ENCODE measurements around the gene MBNL2. TPM values are rescaled to one million over a fixed set of nuclear protein-coding genes. Genes with fewer than 3 reads are reported as not detected.
A peak's percentile ranks its signal among the peaks of the same experiment; 100 is the strongest.

Gene MBNL2
- total and polyA plus RNA-seq, 10 of the 15 experiments (the other 5 are each of a cell fraction or from before 2014, with no cell fraction given) = 1.6 to 9.7 (median 6.7) TPM

- no peak for TF ChIP-seq ETV6 (conservative IDR thresholded peaks at IDR 0.05 in 1 of 2, IDR thresholded peaks at IDR 0.05 in 1 of 2; ENCODE audit: borderline replicate concordance in 1 of 2, low read depth in 1 of 2)
These were observed 116.4 kb downstream of the MBNL2 start (continued) for GRCh38 chr13:97338571-97338970.

GRCh38 chr13:97339019-97339987 lies 117.2 kb downstream of the MBNL2 start:
- Histone ChIP-seq H3K36me3 (ENCODE audit: control insufficient read depth in 2 of 2, insufficient read depth in 2 of 2, low read length in 1 of 2) (peaks cover 0 to 5% of the 10 kb centered on the region in 2 experiments; a peak in 2 of 4 replicates), H3K4me3 (no peak overlapping the region), H3K27me3 (replicated peaks in 1 of 2; ENCODE audit: control insufficient read depth in 2 of 2, insufficient read depth in 2 of 2, low read length in 1 of 2) (no peaks in the 10 kb centered on the region), H3K4me2 (ENCODE audit: control insufficient read depth, insufficient read depth) (no peak overlapping the region), H2AFZ (ENCODE audit: control insufficient read depth, low read depth, low read length) (no peak overlapping the region), H3K9me3 (replicated peaks; ENCODE audit: control insufficient read depth, insufficient read depth, low read length) (no peaks in the 10 kb centered on the region), H3K27ac (ENCODE audit: control insufficient read depth, insufficient read depth) (no peak overlapping the region), H4K20me1 (ENCODE audit: control insufficient read depth, insufficient read depth) (no peaks in the 10 kb centered on the region), H3K4me1 (ENCODE audit: control insufficient read depth, insufficient read depth, low read length) (no peaks in the 10 kb centered on the region), H3K9ac (ENCODE audit: control insufficient read depth, insufficient read depth, low read length) (no peak overlapping the region), H3K79me2 (ENCODE audit: control insufficient read depth, insufficient read depth, low read length) (no peaks in the 10 kb centered on the region)
- DNase-seq (ENCODE audit: low read depth, low spot score) (no peak), ATAC-seq (no peak), FAIRE-seq (peak; percentile 85)
- intact Hi-C loops (cut with micrococcal nuclease; ENCODE audit: unreplicated experiment) = no loop called here
- no TSS peak for BruUV-seq (replicated peaks)
- RAD21 ChIA-PET (ENCODE audit: unreplicated experiment) = no interaction called here
- in situ Hi-C loops (cut with MboI) = no loop called here
- WGBS (ENCODE audit: insufficient coverage, insufficient replicate concordance, low lambda C conversion rate, missing lambda C conversion rate) = 78% methylated on average over 21 of the region's 21 CpGs
- POLR2A ChIA-PET = no interaction called here
- SMC1A ChIA-PET (ENCODE audit: uncharacterized antibody, unreplicated experiment) = interaction anchor here (1.0 kb wide), 1 partner anchor 228 kb away, joined by 3 read pairs; no protein-coding TSS in a partner anchor
- CTCF ChIA-PET = no interaction called here
- no peak for TF ChIP-seq POLR2AphosphoS2 (IDR thresholded peaks at IDR 0.05; ENCODE audit: low read depth, low read length)
- no peak for TF ChIP-seq ATF2 (IDR thresholded peaks at IDR 0.05; ENCODE audit: low read length)
- no peak for TF ChIP-seq TCF7 (IDR thresholded peaks at IDR 0.05; ENCODE audit: borderline replicate concordance)
- TF ChIP-seq IKZF1 (conservative IDR thresholded peaks at IDR 0.05) = no peak
- no peak for TF ChIP-seq PBX3 (IDR thresholded peaks at IDR 0.05; ENCODE audit: insufficient replicate concordance, low read depth, low read length)
- no peak for TF ChIP-seq E2F8 (IDR thresholded peaks at IDR 0.05; ENCODE audit: low read depth, partially characterized antibody)
- no peak for TF ChIP-seq RELA (IDR thresholded peaks at IDR 0.05; ENCODE audit: borderline replicate concordance, partially characterized antibody)
- no peak for TF ChIP-seq MYB (IDR thresholded peaks at IDR 0.05; ENCODE audit: borderline replicate concordance, low read depth, low read length)
- no peak for TF ChIP-seq SREBF2 (IDR thresholded peaks at IDR 0.05; ENCODE audit: low read length)
- TF ChIP-seq POLR2A (IDR thresholded peaks at IDR 0.05; ENCODE audit: low read depth, low read length) = no peak
- no peak for TF ChIP-seq NRF1 (conservative IDR thresholded peaks at IDR 0.05; ENCODE audit: low read depth, low read length)
- TF ChIP-seq KDM1A (IDR thresholded peaks at IDR 0.05; ENCODE audit: borderline replicate concordance) = no peak
- TF ChIP-seq ZNF384 (IDR thresholded peaks at IDR 0.05; ENCODE audit: borderline replicate concordance, low read depth, low read length) = no peak
- no peak for TF ChIP-seq PAX5 (IDR thresholded peaks at IDR 0.05; ENCODE audit: borderline replicate concordance, low read depth, low read length)

All from GM12878 (cell line).